ENCODE data around the gene DPY19L1. TPM values are rescaled to one million over a fixed set of nuclear protein-coding genes. Genes with fewer than 3 reads are reported as not detected.
"Not testable (repeated sequence)": the region's sequence is repeated elsewhere in the genome, so short reads cannot be mapped to it uniquely, and the experiment has no call there.

DPY19L1 gene
- total RNA-seq, 4 donors from 2014 or later, result 3.5 to 7.8 (median 5.0) TPM

- intact Hi-C loops (cut with DNase I; ENCODE audit: low total_unique reads), result no loop called here
- TF ChIP-seq POLR2A (IDR thresholded peaks at IDR 0.05), result no peak
- no peak for TF ChIP-seq CTCF (IDR thresholded peaks at IDR 0.05 in 4 of 5, conservative IDR thresholded peaks at IDR 0.05 in 1 of 5)
- H3K4me1 ChIP-seq, result no peaks in the 10 kb centered on the region
- ATAC-seq (no peak), DNase-seq (no peak)
- no peaks in the 10 kb centered on the region for H3K27me3 ChIP-seq
- H3K4me3 ChIP-seq, result no peak overlapping the region
- no peak overlapping the region for H3K27ac ChIP-seq
- no peaks in the 10 kb centered on the region for H3K9me3 ChIP-seq
- in situ Hi-C loops (cut with MboI; ENCODE audit: low sequenced_read_pairs in 4 of 4), result no loop called here
- no peaks in the 10 kb centered on the region for H3K36me3 ChIP-seq
These were observed 121.0 kb downstream of the DPY19L1 start for GRCh38 chr7:34916267-34916666.

GRCh38 chr7:34912236-34912635, 125.0 kb downstream of the DPY19L1 start:
- H3K36me3 ChIP-seq, result no peaks in the 10 kb centered on the region
- in situ Hi-C loops (cut with MboI; ENCODE audit: low sequenced_read_pairs in 4 of 4), result no loop called here
- no peak for DNase-seq
- no peak overlapping the region for H3K4me3 ChIP-seq
- ATAC-seq, result no peak
- no peak overlapping the region for H3K27ac ChIP-seq
- no peak for TF ChIP-seq CTCF (IDR thresholded peaks at IDR 0.05 in 4 of 5, conservative IDR thresholded peaks at IDR 0.05 in 1 of 5)
- TF ChIP-seq POLR2A (IDR thresholded peaks at IDR 0.05), result no peak
- no peaks in the 10 kb centered on the region for H3K27me3 ChIP-seq
- no peaks in the 10 kb centered on the region for H3K9me3 ChIP-seq
- intact Hi-C loops (cut with DNase I; ENCODE audit: low total_unique reads), result no loop called here
- no peaks in the 10 kb centered on the region for H3K4me1 ChIP-seq

- in situ Hi-C loops (cut with MboI; ENCODE audit: low sequenced_read_pairs in 4 of 4); H3K36me3 ChIP-seq; H3K9me3 ChIP-seq; H3K4me1 ChIP-seq; ATAC-seq; H3K27me3 ChIP-seq; DNase-seq; H3K4me3 ChIP-seq; intact Hi-C loops (cut with DNase I; ENCODE audit: low total_unique reads); H3K27ac ChIP-seq: not testable (repeated sequence)
These were observed 130.9 kb downstream of the DPY19L1 start for GRCh38 chr7:34906266-34906850.

DNA sequence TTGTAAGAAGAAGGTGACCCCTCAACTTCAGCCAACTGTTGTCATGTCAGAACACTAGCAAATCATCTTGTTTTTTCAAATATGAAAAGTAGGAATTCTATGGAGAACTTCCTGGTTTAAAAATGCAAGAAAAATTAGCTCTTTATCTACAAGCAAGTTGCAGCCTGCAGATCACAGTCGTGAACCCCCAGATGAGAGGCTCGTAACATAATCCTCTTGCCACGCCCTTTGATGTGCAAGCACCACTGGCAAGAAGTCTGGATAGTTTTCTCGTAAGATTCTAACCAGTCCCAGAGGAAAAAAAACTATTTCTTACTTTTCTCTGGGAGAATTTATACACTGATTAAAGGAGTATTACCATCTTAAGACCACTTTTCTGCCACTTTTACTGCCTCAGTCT, 132.3 kb downstream of the DPY19L1 start:
- no peaks in the 10 kb centered on the region for H3K27me3 ChIP-seq
- intact Hi-C loops (cut with DNase I; ENCODE audit: low total_unique reads) (no loop called here), in situ Hi-C loops (cut with MboI; ENCODE audit: low sequenced_read_pairs in 4 of 4) (no loop called here)
- H3K36me3 ChIP-seq, result no peaks in the 10 kb centered on the region
- ATAC-seq, result no peak
- no peak for DNase-seq
- H3K9me3 ChIP-seq, result no peaks in the 10 kb centered on the region
- TF ChIP-seq CTCF (IDR thresholded peaks at IDR 0.05 in 4 of 5, conservative IDR thresholded peaks at IDR 0.05 in 1 of 5) (no peak), POLR2A (IDR thresholded peaks at IDR 0.05) (no peak)
- no peak overlapping the region for H3K4me3 ChIP-seq
- H3K27ac ChIP-seq, result no peak overlapping the region
- no peaks in the 10 kb centered on the region for H3K4me1 ChIP-seq

DNA sequence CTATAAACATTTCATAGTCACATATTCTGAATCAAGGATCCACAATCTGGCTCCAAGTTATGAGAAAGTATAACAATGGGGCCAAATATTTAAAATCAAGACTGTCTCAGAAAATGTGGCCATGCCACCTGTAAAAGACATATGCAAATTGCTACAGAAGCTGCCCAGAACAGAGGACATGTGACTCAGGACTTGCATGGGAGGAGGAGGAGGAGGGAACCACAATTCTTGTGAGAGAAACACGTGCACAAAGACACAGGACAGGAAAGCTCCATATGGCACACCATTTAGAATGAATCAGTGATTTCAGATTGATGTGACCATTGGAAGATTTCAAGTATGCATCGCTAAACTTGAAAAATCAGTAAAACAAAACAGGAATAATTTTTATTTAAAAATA, 133.4 kb downstream of the DPY19L1 start:
- H3K9me3 ChIP-seq; DNase-seq; H3K27ac ChIP-seq; intact Hi-C loops (cut with DNase I; ENCODE audit: low total_unique reads); H3K4me1 ChIP-seq; H3K36me3 ChIP-seq; ATAC-seq; H3K27me3 ChIP-seq; in situ Hi-C loops (cut with MboI; ENCODE audit: low sequenced_read_pairs in 4 of 4); H3K4me3 ChIP-seq: not testable (repeated sequence)

DNA sequence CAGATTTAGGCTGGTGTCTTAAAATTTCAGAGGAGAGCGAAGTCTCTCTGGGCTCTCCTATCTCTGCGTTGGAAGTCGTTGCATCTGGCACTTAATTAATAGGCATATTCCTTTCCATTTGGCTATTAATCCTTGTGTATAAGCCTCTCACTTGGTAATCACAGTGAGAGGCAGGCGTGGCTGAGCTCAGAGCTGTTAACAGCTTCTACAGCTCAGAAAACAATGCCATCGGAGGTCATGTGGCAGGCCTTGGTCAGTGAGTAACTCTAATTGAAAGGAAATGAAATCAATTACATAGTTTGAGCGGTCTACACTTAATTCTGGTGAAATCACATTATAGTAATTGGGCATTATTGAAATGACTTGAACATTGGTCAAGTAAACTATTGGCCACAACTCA, 135.1 kb downstream of the DPY19L1 start:
- no peak for DNase-seq
- no peaks in the 10 kb centered on the region for H3K27me3 ChIP-seq
- in situ Hi-C loops (cut with MboI; ENCODE audit: low sequenced_read_pairs in 4 of 4), result no loop called here

More for the DNA sequence above, 135.1 kb downstream of the DPY19L1 start:
- TF ChIP-seq POLR2A (IDR thresholded peaks at IDR 0.05) (no peak), CTCF (IDR thresholded peaks at IDR 0.05 in 4 of 5, conservative IDR thresholded peaks at IDR 0.05 in 1 of 5) (no peak)
- Histone ChIP-seq H3K36me3 (no peaks in the 10 kb centered on the region), H3K4me1 (no peaks in the 10 kb centered on the region), H3K27ac (no peak overlapping the region), H3K9me3 (no peaks in the 10 kb centered on the region), H3K4me3 (no peak overlapping the region)
- intact Hi-C loops (cut with DNase I; ENCODE audit: low total_unique reads), result no loop called here
- no peak for ATAC-seq
